ENCODE results near the gene INSRR. TPM values are rescaled to one million over a fixed set of nuclear protein-coding genes. Genes with fewer than 3 reads are reported as not detected.

The INSRR gene
- total and polyA plus RNA-seq, 9 of the 15 experiments (the other 6 are each of a cell fraction or from before 2014, with no cell fraction given): 0.03 to 0.18 (median 0.06) TPM; not detected in 3

- no peak for TF ChIP-seq ZFX (CRISPR knock-in tag; IDR thresholded peaks at IDR 0.05)
- TF ChIP-seq, protein P1, sequence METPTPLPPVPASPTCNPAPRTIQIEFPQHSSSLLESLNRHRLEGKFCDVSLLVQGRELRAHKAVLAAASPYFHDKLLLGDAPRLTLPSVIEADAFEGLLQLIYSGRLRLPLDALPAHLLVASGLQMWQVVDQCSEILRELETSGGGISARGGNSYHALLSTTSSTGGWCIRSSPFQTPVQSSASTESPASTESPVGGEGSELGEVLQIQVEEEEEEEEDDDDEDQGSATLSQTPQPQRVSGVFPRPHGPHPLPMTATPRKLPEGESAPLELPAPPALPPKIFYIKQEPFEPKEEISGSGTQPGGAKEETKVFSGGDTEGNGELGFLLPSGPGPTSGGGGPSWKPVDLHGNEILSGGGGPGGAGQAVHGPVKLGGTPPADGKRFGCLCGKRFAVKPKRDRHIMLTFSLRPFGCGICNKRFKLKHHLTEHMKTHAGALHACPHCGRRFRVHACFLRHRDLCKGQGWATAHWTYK (CRISPR knock-in tag; IDR thresholded peaks at IDR 0.05): no peak
- no peak for TF ChIP-seq FOXA1 (IDR thresholded peaks at IDR 0.05; ENCODE audit: borderline replicate concordance)
- TF ChIP-seq CCNT2 (IDR thresholded peaks at IDR 0.05; ENCODE audit: borderline replicate concordance, extremely low read depth, insufficient read length, low read depth, low read length): no peak
- no peak for TF ChIP-seq FOXP4 (CRISPR knock-in tag; IDR thresholded peaks at IDR 0.05; ENCODE audit: borderline replicate concordance)
- TF ChIP-seq SAP30 (IDR thresholded peaks at IDR 0.05; ENCODE audit: borderline replicate concordance, insufficient read depth, low read depth, low read length, poor library complexity, severe bottlenecking): no peak
- TF ChIP-seq SETDB1 (IDR thresholded peaks at IDR 0.05; ENCODE audit: low read length): no peak
- TF ChIP-seq MAFF (IDR thresholded peaks at IDR 0.05; ENCODE audit: low read length): peak; percentile 30; the same call in 1 of the 2 replicates
- no peak for TF ChIP-seq ASH1L (IDR thresholded peaks at IDR 0.05; ENCODE audit: borderline replicate concordance, low read depth, partially characterized antibody)
- TF ChIP-seq C11orf30 (IDR thresholded peaks at IDR 0.05; ENCODE audit: low read depth): peak; percentile 77
- TF ChIP-seq PURB (CRISPR knock-in tag; IDR thresholded peaks at IDR 0.05; ENCODE audit: low read depth): no peak
- no peak for TF ChIP-seq BRF2 (IDR thresholded peaks at IDR 0.05; ENCODE audit: borderline replicate concordance, insufficient read depth, insufficient read length)
- TF ChIP-seq MYNN (IDR thresholded peaks at IDR 0.05): no peak
- TF ChIP-seq MYNN (CRISPR knock-in tag; IDR thresholded peaks at IDR 0.05): no peak
- no peak for TF ChIP-seq ZBTB1 (CRISPR knock-in tag; IDR thresholded peaks at IDR 0.05; ENCODE audit: borderline replicate concordance, low read depth)
- no peak for TF ChIP-seq PYGO2 (tag; IDR thresholded peaks at IDR 0.05)
- TF ChIP-seq, protein P2, sequence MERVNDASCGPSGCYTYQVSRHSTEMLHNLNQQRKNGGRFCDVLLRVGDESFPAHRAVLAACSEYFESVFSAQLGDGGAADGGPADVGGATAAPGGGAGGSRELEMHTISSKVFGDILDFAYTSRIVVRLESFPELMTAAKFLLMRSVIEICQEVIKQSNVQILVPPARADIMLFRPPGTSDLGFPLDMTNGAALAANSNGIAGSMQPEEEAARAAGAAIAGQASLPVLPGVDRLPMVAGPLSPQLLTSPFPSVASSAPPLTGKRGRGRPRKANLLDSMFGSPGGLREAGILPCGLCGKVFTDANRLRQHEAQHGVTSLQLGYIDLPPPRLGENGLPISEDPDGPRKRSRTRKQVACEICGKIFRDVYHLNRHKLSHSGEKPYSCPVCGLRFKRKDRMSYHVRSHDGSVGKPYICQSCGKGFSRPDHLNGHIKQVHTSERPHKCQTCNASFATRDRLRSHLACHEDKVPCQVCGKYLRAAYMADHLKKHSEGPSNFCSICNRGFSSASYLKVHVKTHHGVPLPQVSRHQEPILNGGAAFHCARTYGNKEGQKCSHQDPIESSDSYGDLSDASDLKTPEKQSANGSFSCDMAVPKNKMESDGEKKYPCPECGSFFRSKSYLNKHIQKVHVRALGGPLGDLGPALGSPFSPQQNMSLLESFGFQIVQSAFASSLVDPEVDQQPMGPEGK (CRISPR knock-in tag; IDR thresholded peaks at IDR 0.05; ENCODE audit: borderline replicate concordance): no peak
- TF ChIP-seq ZNF253 (CRISPR knock-in tag; conservative IDR thresholded peaks at IDR 0.05): no peak
- TF ChIP-seq FOXA3 (CRISPR knock-in tag; conservative IDR thresholded peaks at IDR 0.05 in 1 of 2, IDR thresholded peaks at IDR 0.05 in 1 of 2): peak; percentile 77 to 85; a peak in 3 of 4 replicates
- TF ChIP-seq NBN (IDR thresholded peaks at IDR 0.05; ENCODE audit: low read depth): no peak
- no peak for TF ChIP-seq TRIM24 (IDR thresholded peaks at IDR 0.05)
- no peak for TF ChIP-seq DACH1 (IDR thresholded peaks at IDR 0.05; ENCODE audit: partially characterized antibody)
Observed at GRCh38 chr1:156804572-156805243, 54.2 kb downstream of the INSRR start (continued).

Data from K562 (cell line).